HepG2 (cell line): Measurements from ENCODE around the gene SLC12A1. TPM values are rescaled to one million over a fixed set of nuclear protein-coding genes. Genes with fewer than 3 reads are reported as not detected.

Experiments used
- ATAC-seq: fragments of 200-7000 bp; cut with Tn5 transposase; 3 replicates; pipeline ENCODE4 v1.9.1; 2020; ENCODE audit warnings: mild to moderate bottlenecking, moderate library complexity
- BruUV-seq: library from RNA; stranded (reverse); fragments of 400-500 nt; replicated peaks from 2 replicates; lab custom pipeline; 2021; lab: Mats Ljungman, UMichigan
- CTCF ChIA-PET: fragments of 300-600 bp; formaldehyde crosslinking; extraction: SDS; loops from one replicate; lab custom pipeline; 2021; ENCODE audit warnings: low total read pairs, inconsistent platforms, low intra/inter-chr PET ratio; lab: Yijun Ruan, JAX
- POLR2A ChIA-PET: fragments of 350-600 bp; sonication (Branson Sonifier 250); formaldehyde crosslinking; loops from one replicate; lab custom pipeline; 2020; ENCODE audit warnings: antibody characterized with exemption, inconsistent platforms; lab: Yijun Ruan, JAX
- DNase-seq: peaks from one replicate; pipeline ENCODE4 v3.0.0-alpha.2; 2015; ENCODE audit warnings: low spot score
- FAIRE-seq: peaks from 3 replicates; lab custom pipeline; 2011; peaks lifted over from hg19 to GRCh38; lab: Jason Lieb, UNC
- H2AFZ ChIP-seq: one replicate; pipeline ENCODE4 v1.6.1; 2011; ENCODE audit warnings: low read length, inconsistent platforms
- H3K27ac ChIP-seq: fragments of 300-600 bp; 3 replicates; pipeline ENCODE4 v1.8.0; 2011; ENCODE audit warnings: mixed run types, mild to moderate bottlenecking, mixed read lengths, low read length, inconsistent platforms; ENCODE audit not compliant: insufficient read depth; ENCODE audit errors: extremely low read length
- H3K27me3 ChIP-seq, 2 experiments: fragments of 200-600 bp in 1 of 2; 2 replicates in 1 of 2; 3 replicates in 1 of 2; pipeline versions ENCODE4 v1.6.0 to v1.8.0; 2011; ENCODE audit warnings: low read length in 2 of 2, mild to moderate bottlenecking in 2 of 2, moderate library complexity in 2 of 2, inconsistent platforms in 1 of 2; ENCODE audit not compliant: insufficient read depth in 2 of 2, control insufficient read depth in 1 of 2
- H3K36me3 ChIP-seq, 2 experiments: fragments of 200-600 bp in 1 of 2; replicated peaks in 1 of 2; 2 replicates in 1 of 2; 3 replicates in 1 of 2; pipeline versions ENCODE4 v1.5.1 to v1.8.0; 2011; ENCODE audit warnings: low read length in 2 of 2, inconsistent platforms in 1 of 2; ENCODE audit not compliant: insufficient read depth in 2 of 2, control insufficient read depth in 1 of 2
- H3K4me1 ChIP-seq: 2 replicates; pipeline ENCODE4 v1.5.1; 2012; ENCODE audit warnings: low read length, inconsistent platforms; ENCODE audit not compliant: insufficient read depth
- H3K4me2 ChIP-seq: 2 replicates; pipeline ENCODE4 v1.6.0; 2011; ENCODE audit warnings: low read depth, low read length, inconsistent platforms
- H3K4me3 ChIP-seq, 3 experiments: fragments of 200-600 bp in 1 of 3; sonication (generic), shearing (Covaris generic) in 1 of 3; replicated peaks in 1 of 3; 2 replicates each; pipeline ENCODE4 v1.5.1; 2011 to 2016; ENCODE audit warnings: low read length in 3 of 3, inconsistent platforms in 2 of 3, low read depth in 2 of 3, mild to moderate bottlenecking in 2 of 3, control low read depth in 1 of 3, mixed read lengths in 1 of 3; ENCODE audit not compliant: insufficient read depth in 1 of 3
- H3K79me2 ChIP-seq: one replicate; pipeline ENCODE4 v1.6.1; 2011; ENCODE audit warnings: low read length, inconsistent platforms; ENCODE audit not compliant: insufficient read depth
- H3K9ac ChIP-seq: 2 replicates; pipeline ENCODE4 v1.6.0; 2011; ENCODE audit warnings: mild to moderate bottlenecking, low read depth, low read length, inconsistent platforms; ENCODE audit not compliant: insufficient read depth
- H3K9me3 ChIP-seq: 2 replicates; pipeline ENCODE4 v1.5.1; 2012; ENCODE audit warnings: mild to moderate bottlenecking, low read length
- H4K20me1 ChIP-seq: 2 replicates; pipeline ENCODE4 v1.6.0; 2011; ENCODE audit warnings: inconsistent platforms, mild to moderate bottlenecking, low read length, moderate library complexity; ENCODE audit not compliant: insufficient read depth
- CBX5 ChIP-seq: sonication (generic); formaldehyde crosslinking; IDR thresholded peaks from 2 replicates; pipeline ENCODE4 v1.4.0; 2020; ENCODE audit warnings: missing genetic modification reagents, borderline replicate concordance
- FUBP1 ChIP-seq: sonication (generic); formaldehyde crosslinking; IDR thresholded peaks from 2 replicates; pipeline ENCODE4 v1.5.1; 2020; ENCODE audit warnings: missing genetic modification reagents, mild to moderate bottlenecking, borderline replicate concordance
- HCFC1 ChIP-seq: fragments of 150-350 bp; IDR thresholded peaks from 2 replicates; pipeline ENCODE4 v1.6.1; 2014; ENCODE audit warnings: low read depth, low read length
- MED13 ChIP-seq: sonication (generic); formaldehyde crosslinking; IDR thresholded peaks from 2 replicates; pipeline ENCODE4 v1.5.0; 2020; ENCODE audit warnings: missing genetic modification reagents
- NFE2 ChIP-seq: sonication (generic); formaldehyde crosslinking; IDR thresholded peaks from 2 replicates; pipeline ENCODE4 v1.4.0; 2020; ENCODE audit warnings: missing genetic modification reagents
- REXO4 ChIP-seq: sonication (generic); formaldehyde crosslinking; IDR thresholded peaks from 2 replicates; pipeline ENCODE4 v1.8.0; 2022; ENCODE audit warnings: missing genetic modification reagents, mild to moderate bottlenecking, borderline replicate concordance
- SNAPC4 ChIP-seq: sonication (generic); formaldehyde crosslinking; IDR thresholded peaks from 2 replicates; pipeline ENCODE4 v1.4.0; 2020; ENCODE audit warnings: mild to moderate bottlenecking, missing genetic modification reagents
- SP140L ChIP-seq: sonication (generic); formaldehyde crosslinking; IDR thresholded peaks from 2 replicates; pipeline ENCODE4 v1.4.0; 2020; ENCODE audit warnings: missing genetic modification reagents, borderline replicate concordance
- TARDBP ChIP-seq: sonication (generic); formaldehyde crosslinking; IDR thresholded peaks from 2 replicates; pipeline ENCODE4 v1.8.0; 2022; ENCODE audit warnings: mild to moderate bottlenecking, missing genetic modification reagents
- YY1 ChIP-seq: IDR thresholded peaks from 2 replicates; pipeline ENCODE4 v1.6.1; 2011; ENCODE audit warnings: low read length, low read depth, moderate library complexity, mild to moderate bottlenecking; ENCODE audit not compliant: insufficient read depth, insufficient replicate concordance
- ZFP41 ChIP-seq: sonication (generic); formaldehyde crosslinking; IDR thresholded peaks from 2 replicates; pipeline ENCODE4 v1.4.0; 2020; ENCODE audit warnings: mild to moderate bottlenecking, missing genetic modification reagents, borderline replicate concordance
- ZNF20 ChIP-seq: sonication (generic); formaldehyde crosslinking; IDR thresholded peaks from 2 replicates; pipeline ENCODE4 v1.4.0; 2020; ENCODE audit warnings: mild to moderate bottlenecking, moderate library complexity, missing genetic modification reagents
- ZNF614 ChIP-seq: IDR thresholded peaks from 2 replicates; pipeline ENCODE4 v1.6.1; 2018; ENCODE audit warnings: missing biosample characterization, missing genetic modification reagents, inconsistent platforms, borderline replicate concordance
- ZNF7 ChIP-seq: IDR thresholded peaks from 2 replicates; pipeline ENCODE4 v1.6.1; 2016; ENCODE audit warnings: missing biosample characterization, missing genetic modification reagents
- ZSCAN22 ChIP-seq: sonication (generic); formaldehyde crosslinking; IDR thresholded peaks from 2 replicates; pipeline ENCODE4 v1.4.0; 2020; ENCODE audit warnings: mild to moderate bottlenecking, missing genetic modification reagents
- WGBS: methylation state at CpG from one replicate; pipeline ENCODE4 v1.1.6; 2017; ENCODE audit warnings: low lambda C conversion rate; 5-methylcytosine and 5-hydroxymethylcytosine counted together
- in situ Hi-C: cut with HindIII; loops from 2 replicates; pipeline ENCODE4 v1.10.0; 2017; ENCODE audit warnings: low pct_unique_long_range_greater_than_20kb; ENCODE audit not compliant: extremely low pct_ligation_motif_present
- intact Hi-C: fragments of 100-400 bp; cut with micrococcal nuclease; formaldehyde crosslinking; loops from one replicate; pipeline ENCODE4 v1.10.0; 2022; ENCODE audit not compliant: unreplicated experiment
- polyA plus RNA-seq, 8 experiments: library from polyadenylated mRNA; depleted of rRNA in 3 of 8; stranded (reverse) in 7 of 8; unstranded in 1 of 8; fragments of >200 nt; fragmentation: Illumina TruSeq in 4 of 8; extraction: Trizol in 4 of 8; gene quantifications; 2 replicates each; pipeline versions ENCODE4 v1.2.1 to v1.2.3, GENCODE V29; 2011 to 2016; ENCODE audit warnings: low read depth in 4 of 8, missing spikeins in 1 of 8, mixed read lengths in 1 of 8; ENCODE audit not compliant: insufficient read depth in 1 of 8
- total RNA-seq, 5 experiments: library from RNA; depleted of rRNA; stranded (reverse); fragments of >200 nt; fragmentation: Illumina TruSeq; extraction: Trizol; gene quantifications; 2 replicates each; pipeline ENCODE4 v1.2.3, GENCODE V29; 2016; ENCODE audit warnings: low read depth in 1 of 5

SLC12A1 gene
- total and polyA plus RNA-seq, 2 of the 13 experiments (the other 11 are each of a cell fraction or from before 2014, with no cell fraction given), result not detected

- Histone ChIP-seq H3K4me3 (no peak overlapping the region), H3K9me3 (no peaks in the 10 kb centered on the region), H3K36me3 (no peaks in the 10 kb centered on the region), H3K27ac (no peak overlapping the region), H3K79me2 (no peaks in the 10 kb centered on the region), H3K4me2 (no peak overlapping the region), H3K27me3 (peaks cover 0 to 7% of the 10 kb centered on the region in 2 experiments; a peak in 2 of 5 replicates), H2AFZ (no peak overlapping the region), H3K9ac (no peak overlapping the region), H3K4me1 (no peaks in the 10 kb centered on the region), H4K20me1 (no peaks in the 10 kb centered on the region)
- CTCF ChIA-PET, result no interaction called here
- BruUV-seq, result no TSS peak
- DNase-seq (no peak), ATAC-seq (no peak), FAIRE-seq (no peak)
- 12% methylated on average over 2 of the region's 2 CpGs for WGBS
- TF ChIP-seq MED13, result no peak
- TF ChIP-seq ZSCAN22 (CRISPR knock-in tag), result no peak
- no peak for TF ChIP-seq YY1
- no peak for TF ChIP-seq ZNF20 (CRISPR knock-in tag)
- no peak for TF ChIP-seq ZFP41 (CRISPR knock-in tag)
- no peak for TF ChIP-seq ZNF614
- TF ChIP-seq REXO4 (CRISPR knock-in tag), result no peak
- TF ChIP-seq SNAPC4, result no peak
- no peak for TF ChIP-seq NFE2 (CRISPR knock-in tag)
- no peak for TF ChIP-seq HCFC1
- TF ChIP-seq TARDBP (CRISPR knock-in tag), result no peak
- TF ChIP-seq ZNF7 (CRISPR knock-in tag), result no peak
- TF ChIP-seq CBX5 (CRISPR knock-in tag), result no peak
- no peak for TF ChIP-seq FUBP1 (CRISPR knock-in tag)
- no peak for TF ChIP-seq SP140L
- POLR2A ChIA-PET, result no interaction called here
- in situ Hi-C loops (no loop called here), intact Hi-C loops (no loop called here)
Observed at GRCh38 chr15:48313216-48313615, 107.1 kb downstream of the SLC12A1 start.
